MCF 10A (cell line): Measurements from ENCODE around the gene ELOB. TPM values are rescaled to one million over a fixed set of nuclear protein-coding genes. Genes with fewer than 3 reads are reported as not detected.

Experiments used
- BruUV-seq: library from RNA; stranded (reverse); fragments of 400-500 nt; replicated peaks from 2 replicates; lab custom pipeline; 2021; lab: Mats Ljungman, UMichigan
- CTCF ChIA-PET: fragments of 300-600 bp; sonication (Branson Sonifier 250); formaldehyde crosslinking; extraction: SDS; loops from one replicate; lab custom pipeline; 2021; ENCODE audit warnings: antibody characterized with exemption, inconsistent platforms; lab: Yijun Ruan, JAX
- POLR2A ChIA-PET: fragments of 300-600, 350-650 bp; sonication (Branson Sonifier 250); formaldehyde crosslinking; extraction: SDS; loops from one replicate; lab custom pipeline; 2020; ENCODE audit warnings: antibody characterized with exemption, inconsistent platforms; lab: Yijun Ruan, JAX
- DNase-seq: peaks from one replicate; pipeline ENCODE4 v3.0.0-alpha.2; 2018; ENCODE audit not compliant: unreplicated experiment
- H3K27ac Mint-ChIP-seq: one replicate; pipeline ENCODE4 v1.8.0; 2022; ENCODE audit warnings: mild to moderate bottlenecking, low read depth, mixed read lengths; ENCODE audit not compliant: unreplicated experiment
- H3K27me3 Mint-ChIP-seq: one replicate; pipeline ENCODE4 v1.8.0; 2022; ENCODE audit warnings: mixed read lengths; ENCODE audit not compliant: insufficient read depth, unreplicated experiment
- H3K36me3 Mint-ChIP-seq: one replicate; pipeline ENCODE4 v1.8.0; 2022; ENCODE audit warnings: mild to moderate bottlenecking, moderate library complexity, mixed read lengths; ENCODE audit not compliant: insufficient read depth, unreplicated experiment
- H3K4me1 Mint-ChIP-seq: one replicate; pipeline ENCODE4 v1.8.0; 2022; ENCODE audit warnings: mixed read lengths; ENCODE audit not compliant: insufficient read depth, unreplicated experiment
- H3K4me3 Mint-ChIP-seq: one replicate; pipeline ENCODE4 v1.8.0; 2022; ENCODE audit warnings: mild to moderate bottlenecking, moderate library complexity, mixed read lengths; ENCODE audit not compliant: unreplicated experiment
- H3K9me3 Mint-ChIP-seq: one replicate; pipeline ENCODE4 v1.8.0; 2022; ENCODE audit warnings: mixed read lengths; ENCODE audit not compliant: unreplicated experiment
- intact Hi-C: fragments of 100-400 bp; cut with micrococcal nuclease; formaldehyde crosslinking; loops from 2 replicates; pipeline ENCODE4 v1.14.1; 2022
- total RNA-seq: library from RNA; stranded (reverse); gene quantifications from 2 replicates; pipeline ENCODE4 v1.2.3, GENCODE V29; 2022
- TF ChIP-seq, protein P1 (sequence below): fragments of 200-600 bp; IDR thresholded peaks from one replicate; pipeline ENCODE4 v1.8.0; 2022; ENCODE audit warnings: antibody characterized with exemption, mild to moderate bottlenecking; ENCODE audit not compliant: unreplicated experiment

The ELOB gene
- total RNA-seq, 1 experiment from 2014 or later: 438 TPM

DNA sequence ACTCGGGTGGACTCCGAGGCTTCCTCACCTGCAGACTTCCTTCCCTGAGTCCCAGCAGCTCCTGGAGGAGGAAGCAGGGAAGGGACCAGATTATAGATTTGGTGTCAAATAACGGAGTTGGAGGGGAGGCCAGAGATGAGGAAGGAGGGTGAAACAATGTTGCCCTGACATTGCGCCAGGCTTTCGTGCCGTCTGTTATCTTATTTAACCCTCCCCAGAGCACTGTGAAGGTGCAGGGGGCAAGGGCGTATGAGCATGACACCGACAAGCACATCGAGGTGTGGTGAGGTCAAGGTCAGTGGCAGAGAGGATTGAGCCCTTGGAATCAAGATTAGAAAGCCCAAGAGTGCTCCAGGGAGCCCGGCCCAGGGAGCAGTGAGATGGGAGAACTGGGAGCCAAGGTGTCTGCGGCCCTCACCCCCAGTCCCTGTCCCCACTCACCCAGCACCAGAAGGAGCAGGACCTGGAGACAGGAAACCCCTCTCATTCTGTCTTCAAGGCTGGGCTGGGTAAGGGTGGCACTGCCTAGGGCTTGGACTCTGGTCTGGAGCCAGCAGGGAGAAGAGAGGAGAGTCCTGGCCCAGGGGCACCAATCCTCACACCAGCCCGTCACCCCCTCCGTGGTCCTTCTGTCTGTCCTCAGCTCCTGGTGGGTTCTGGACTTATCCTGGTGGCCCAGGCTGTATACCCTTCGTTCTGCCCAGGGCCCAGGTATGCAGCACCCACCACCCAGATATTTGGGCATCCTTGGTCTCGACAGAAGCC, 9.2 kb upstream of the ELOB start:
- ChIA-PET CTCF (no interaction called here), POLR2A (no interaction called here)
- Mint-ChIP-seq H3K4me1 (no peaks in the 10 kb centered on the region), H3K36me3 (no peaks in the 10 kb centered on the region), H3K27me3 (peaks cover 6% of the 10 kb centered on the region), H3K4me3 (no peak overlapping the region), H3K9me3 (no peaks in the 10 kb centered on the region), H3K27ac (no peak overlapping the region)
- no peak for DNase-seq
- TF ChIP-seq, protein P1, sequence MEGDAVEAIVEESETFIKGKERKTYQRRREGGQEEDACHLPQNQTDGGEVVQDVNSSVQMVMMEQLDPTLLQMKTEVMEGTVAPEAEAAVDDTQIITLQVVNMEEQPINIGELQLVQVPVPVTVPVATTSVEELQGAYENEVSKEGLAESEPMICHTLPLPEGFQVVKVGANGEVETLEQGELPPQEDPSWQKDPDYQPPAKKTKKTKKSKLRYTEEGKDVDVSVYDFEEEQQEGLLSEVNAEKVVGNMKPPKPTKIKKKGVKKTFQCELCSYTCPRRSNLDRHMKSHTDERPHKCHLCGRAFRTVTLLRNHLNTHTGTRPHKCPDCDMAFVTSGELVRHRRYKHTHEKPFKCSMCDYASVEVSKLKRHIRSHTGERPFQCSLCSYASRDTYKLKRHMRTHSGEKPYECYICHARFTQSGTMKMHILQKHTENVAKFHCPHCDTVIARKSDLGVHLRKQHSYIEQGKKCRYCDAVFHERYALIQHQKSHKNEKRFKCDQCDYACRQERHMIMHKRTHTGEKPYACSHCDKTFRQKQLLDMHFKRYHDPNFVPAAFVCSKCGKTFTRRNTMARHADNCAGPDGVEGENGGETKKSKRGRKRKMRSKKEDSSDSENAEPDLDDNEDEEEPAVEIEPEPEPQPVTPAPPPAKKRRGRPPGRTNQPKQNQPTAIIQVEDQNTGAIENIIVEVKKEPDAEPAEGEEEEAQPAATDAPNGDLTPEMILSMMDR: no peak
- intact Hi-C loops: no loop called here
- BruUV-seq: no TSS peak

DNA sequence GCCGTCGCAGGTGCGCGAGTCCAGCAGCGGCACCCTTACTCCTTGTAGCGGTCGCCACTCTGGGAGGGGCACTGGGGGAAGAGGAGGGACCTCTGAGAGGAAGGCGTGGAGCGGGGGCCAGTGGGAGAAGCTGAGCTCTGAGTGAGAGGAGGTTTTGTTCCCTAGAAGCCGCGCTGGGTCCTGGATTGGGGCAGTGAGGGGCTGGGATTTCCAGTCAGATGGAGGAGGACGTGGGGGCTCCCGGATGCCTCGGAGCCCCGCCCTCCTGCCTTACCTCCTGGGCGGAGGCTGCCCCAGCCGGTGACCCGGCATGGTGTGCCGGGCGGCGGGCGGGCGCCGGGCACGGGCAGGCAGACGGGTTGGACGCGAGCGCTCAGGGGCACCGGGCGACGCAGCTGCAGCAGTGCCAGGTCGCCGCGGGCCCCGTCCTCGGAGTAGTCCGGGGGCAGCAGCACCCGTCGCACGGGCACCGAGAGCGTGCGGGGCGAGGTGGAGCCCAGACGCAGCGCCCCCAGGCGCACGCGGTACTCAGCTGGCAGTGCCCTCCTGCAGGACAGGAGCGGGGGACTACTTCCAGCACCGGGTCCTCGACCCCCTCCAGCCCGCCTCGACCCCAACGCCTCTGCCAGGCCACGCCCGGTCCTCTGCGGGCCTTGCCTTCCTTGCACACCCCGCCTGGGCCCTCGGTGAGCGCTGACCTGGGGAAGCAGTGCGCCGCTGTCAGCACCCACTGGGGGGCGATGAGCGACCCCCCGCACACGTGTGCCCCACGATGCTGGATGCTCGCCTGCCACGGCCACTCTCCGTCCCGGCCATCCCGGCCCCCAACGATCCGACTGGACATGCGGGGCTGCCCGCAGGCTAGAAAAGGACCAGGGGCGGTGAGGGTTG, 8.3 kb upstream of the ELOB start:
- POLR2A ChIA-PET: no interaction called here
- DNase-seq: no peak
- Mint-ChIP-seq H3K36me3 (no peaks in the 10 kb centered on the region), H3K4me3 (no peak overlapping the region), H3K27ac (no peak overlapping the region), H3K4me1 (no peaks in the 10 kb centered on the region), H3K9me3 (no peaks in the 10 kb centered on the region), H3K27me3 (no peaks in the 10 kb centered on the region)
- TF ChIP-seq, protein P1: no peak
- intact Hi-C loops: no loop called here
- CTCF ChIA-PET: interaction anchor here (1.4 kb wide), 1 partner anchor 39 kb away, joined by 3 read pairs; no protein-coding TSS in a partner anchor
- no TSS peak for BruUV-seq

DNA sequence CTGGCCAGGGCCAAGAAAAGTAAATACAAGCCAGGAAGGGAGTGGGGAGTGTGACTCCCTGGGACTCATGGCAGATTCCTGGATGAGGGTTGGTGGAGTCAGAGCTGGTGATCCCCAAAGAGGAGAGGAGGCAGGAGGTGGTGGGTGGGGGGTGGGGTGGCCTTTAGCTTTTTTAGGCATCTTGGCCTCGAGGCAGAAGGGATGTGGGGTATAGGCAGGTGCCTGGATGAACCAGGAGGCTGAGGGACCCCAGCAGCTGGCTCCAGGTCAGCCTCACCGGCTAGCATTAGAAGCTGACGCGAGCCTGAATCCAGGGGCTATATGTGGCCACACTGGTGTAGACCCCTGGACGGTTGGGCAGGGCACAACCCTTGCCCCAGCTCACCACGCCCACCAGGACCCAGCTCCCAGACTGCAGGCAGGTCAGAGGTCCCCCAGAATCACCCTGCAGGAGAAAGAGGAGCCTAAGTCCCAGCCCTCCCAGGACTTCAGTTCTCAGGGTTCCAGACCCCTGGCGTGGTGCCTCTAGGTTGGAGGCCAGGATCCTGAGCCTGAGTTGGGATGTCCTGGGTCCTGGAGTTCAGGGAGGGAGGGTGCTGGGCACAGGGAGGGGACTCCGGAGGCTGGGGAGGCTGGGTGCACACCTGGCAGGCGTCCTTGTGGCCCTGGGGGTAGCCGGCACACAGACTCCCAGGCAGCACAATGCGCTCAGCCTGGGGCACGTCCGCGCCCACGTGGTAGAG, 7.4 kb upstream of the ELOB start:
- intact Hi-C loops: no loop called here
- H3K36me3 Mint-ChIP-seq: peaks cover 5% of the 10 kb centered on the region

More for the DNA sequence above, 7.4 kb upstream of the ELOB start:
- Mint-ChIP-seq H3K4me1 (no peaks in the 10 kb centered on the region), H3K4me3 (no peak overlapping the region), H3K27me3 (no peaks in the 10 kb centered on the region), H3K9me3 (no peaks in the 10 kb centered on the region), H3K27ac (no peak overlapping the region)
- TF ChIP-seq, protein P1: no peak
- ChIA-PET POLR2A (interaction anchor here (1.5 kb wide), 1 partner anchor 32 kb away, joined by 3 read pairs; the partner anchor contains the start of gene SRRM2), CTCF (interaction anchor here (1.1 to 1.4 kb wide), 3 partner anchors 10 to 84 kb away, joined by 3 to 4 read pairs (median 3); no protein-coding TSS in a partner anchor)
- DNase-seq: no peak
- no TSS peak for BruUV-seq
